Measurements from ENCODE around the gene ADAMTS20. TPM values are rescaled to one million over a fixed set of nuclear protein-coding genes. Genes with fewer than 3 reads are reported as not detected.

ADAMTS20 gene
- total and polyA plus RNA-seq, 2 donors (not counting 3 experiments of a cell fraction or from before 2014, with no cell fraction given), result not detected

- Histone ChIP-seq H3K9me1 (replicated peaks; ENCODE audit: control insufficient read depth, extremely low read depth, insufficient read depth, low read length) (no peaks in the 10 kb centered on the region), H2AFZ (ENCODE audit: low read depth, low read length) (no peak overlapping the region), H3K9me3 (replicated peaks; ENCODE audit: control insufficient read depth, insufficient read depth, low read length) (no peaks in the 10 kb centered on the region), H4K20me1 (replicated peaks; ENCODE audit: control insufficient read depth, extremely low read depth, insufficient read depth, low read length) (no peaks in the 10 kb centered on the region), H3K79me2 (ENCODE audit: control insufficient read depth, insufficient read depth, low read length) (no peaks in the 10 kb centered on the region), H3K4me3 (replicated peaks in 1 of 3; ENCODE audit: insufficient read depth in 1 of 3, low read depth in 1 of 3, low read length in 3 of 3) (no peak overlapping the region), H3K27ac (ENCODE audit: insufficient read depth, low read depth, low read length) (no peak overlapping the region), H3K4me1 (ENCODE audit: control insufficient read depth, extremely low read depth, insufficient read depth, low read length) (no peaks in the 10 kb centered on the region), H3K4me2 (ENCODE audit: insufficient read depth, low read length) (no peak overlapping the region), H3K36me3 (ENCODE audit: control insufficient read depth in 2 of 2, extremely low read depth in 1 of 2, insufficient read depth in 2 of 2, low read length in 2 of 2) (no peaks in the 10 kb centered on the region), H3K9ac (replicated peaks; ENCODE audit: extremely low read depth, insufficient read depth, low read length) (no peak overlapping the region), H3K27me3 (ENCODE audit: control insufficient read depth in 2 of 2, insufficient read depth in 2 of 2, low read length in 2 of 2) (peaks cover 2% of the 10 kb centered on the region in 2 experiments)
- CTCF ChIA-PET, result interaction anchor here (0.6 to 1.6 kb wide), 3 partner anchors 10 to 18 kb away, joined by 3 to 6 read pairs (median 3); no protein-coding TSS in a partner anchor
- BruUV-seq (replicated peaks), result no TSS peak
- dilution Hi-C loops (cut with MboI; ENCODE audit: extremely low pct_ligation_motif_present, low sequenced_read_pairs) (no loop called here), intact Hi-C loops (cut with micrococcal nuclease) (no loop called here)
- DNase-seq (ENCODE audit: low read depth, low spot score) (no peak), FAIRE-seq (no peak)
- POLR2A ChIA-PET, result no interaction called here
- no peak for TF ChIP-seq POLR2AphosphoS5 (IDR thresholded peaks at IDR 0.05; ENCODE audit: insufficient read depth, low read depth, low read length)
- TF ChIP-seq GATA2 (IDR thresholded peaks at IDR 0.05; ENCODE audit: insufficient read depth, insufficient read length, low read depth, low read length), result no peak
- no peak for TF ChIP-seq POLR2A (IDR thresholded peaks at IDR 0.05; ENCODE audit: low read depth, low read length)
- no peak for TF ChIP-seq MYC (IDR thresholded peaks at IDR 0.05; ENCODE audit: low read depth, low read length)
- TF ChIP-seq CTCF (IDR thresholded peaks at IDR 0.05; ENCODE audit: extremely low read depth in 1 of 2, insufficient read depth in 1 of 2, low read depth in 1 of 2, low read length in 2 of 2), result no peak
- no peak for TF ChIP-seq EZH2 (IDR thresholded peaks at IDR 0.05; ENCODE audit: borderline replicate concordance, low read depth, low read length, severe bottlenecking)
- TF ChIP-seq MAX (IDR thresholded peaks at IDR 0.05; ENCODE audit: insufficient read depth, insufficient read length), result no peak
- TF ChIP-seq JUN (IDR thresholded peaks at IDR 0.05; ENCODE audit: borderline replicate concordance, insufficient read depth, insufficient read length, low read depth), result no peak
- TF ChIP-seq FOS (IDR thresholded peaks at IDR 0.05; ENCODE audit: borderline replicate concordance, insufficient read depth, low read length), result no peak
Observed at GRCh38 chr12:43462080-43462479, 89.9 kb downstream of the ADAMTS20 start.
